IPS-15b (cell line): ENCODE data around the gene HS3ST5.

Experiments
- H3K27me3 ChIP-seq: one replicate; pipeline ENCODE4 v1.6.1; 2013; ENCODE audit warnings: low read length; ENCODE audit not compliant: control insufficient read depth, insufficient read depth
- H3K36me3 ChIP-seq: one replicate; pipeline ENCODE4 v1.6.1; 2013; ENCODE audit warnings: low read length; ENCODE audit not compliant: control insufficient read depth, insufficient read depth
- H3K4me1 ChIP-seq: one replicate; pipeline ENCODE4 v1.6.1; 2013; ENCODE audit warnings: mild to moderate bottlenecking, low read length; ENCODE audit not compliant: control insufficient read depth, insufficient read depth
- H3K4me3 ChIP-seq: one replicate; pipeline ENCODE4 v1.5.1; 2013; ENCODE audit warnings: low read depth, low read length
- H3K9ac ChIP-seq: one replicate; pipeline ENCODE4 v1.6.1; 2013; ENCODE audit warnings: low read depth, mild to moderate bottlenecking, low read length
- H3K9me3 ChIP-seq: one replicate; pipeline ENCODE4 v1.6.1; 2013; ENCODE audit warnings: mild to moderate bottlenecking, low read length; ENCODE audit not compliant: control insufficient read depth, insufficient read depth

Gene HS3ST5

GRCh38 chr6:114216789-114217467 lies 125.9 kb downstream of the HS3ST5 start:
- no peaks in the 10 kb centered on the region for H3K9me3 ChIP-seq
- H3K27me3 ChIP-seq = no peaks in the 10 kb centered on the region
- no peak overlapping the region for H3K4me3 ChIP-seq
- no peak overlapping the region for H3K9ac ChIP-seq
- no peaks in the 10 kb centered on the region for H3K36me3 ChIP-seq
- H3K4me1 ChIP-seq = no peaks in the 10 kb centered on the region

- peaks cover 4% of the 10 kb centered on the region for H3K36me3 ChIP-seq
Observed at GRCh38 chr6:114210467-114210866, 132.4 kb downstream of the HS3ST5 start.

DNA sequence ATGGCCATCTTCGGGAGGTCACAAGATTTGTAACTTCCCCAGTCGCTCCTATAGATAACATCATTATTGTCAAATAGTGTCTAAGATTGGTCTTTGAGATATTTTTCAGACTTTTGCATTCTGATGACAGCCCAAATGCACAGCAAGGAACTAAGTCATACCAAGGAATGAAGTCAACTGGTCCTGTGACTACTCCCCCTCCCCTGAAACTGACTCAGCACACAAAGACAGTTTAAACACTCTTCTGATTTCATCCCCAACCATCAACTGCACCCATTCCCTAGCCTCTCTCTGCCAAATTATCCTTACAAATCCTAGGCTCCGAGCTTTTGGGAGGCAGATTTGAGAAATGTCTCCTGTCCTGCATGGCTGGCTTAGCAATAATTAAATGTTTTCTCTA lies 139.4 kb downstream of the HS3ST5 start:
- Histone ChIP-seq H3K4me3 (no peak overlapping the region), H3K9me3 (peaks cover 3% of the 10 kb centered on the region), H3K9ac (no peak overlapping the region), H3K27me3 (no peaks in the 10 kb centered on the region), H3K36me3 (peaks cover 6% of the 10 kb centered on the region), H3K4me1 (peaks cover 19% of the 10 kb centered on the region)

More at GRCh38 chr6:114210467-114210866, 132.4 kb downstream of the HS3ST5 start:
- Histone ChIP-seq H3K4me1 (no peaks in the 10 kb centered on the region), H3K9ac (no peak overlapping the region), H3K9me3 (peaks cover 3% of the 10 kb centered on the region), H3K4me3 (no peak overlapping the region), H3K27me3 (no peaks in the 10 kb centered on the region)

DNA sequence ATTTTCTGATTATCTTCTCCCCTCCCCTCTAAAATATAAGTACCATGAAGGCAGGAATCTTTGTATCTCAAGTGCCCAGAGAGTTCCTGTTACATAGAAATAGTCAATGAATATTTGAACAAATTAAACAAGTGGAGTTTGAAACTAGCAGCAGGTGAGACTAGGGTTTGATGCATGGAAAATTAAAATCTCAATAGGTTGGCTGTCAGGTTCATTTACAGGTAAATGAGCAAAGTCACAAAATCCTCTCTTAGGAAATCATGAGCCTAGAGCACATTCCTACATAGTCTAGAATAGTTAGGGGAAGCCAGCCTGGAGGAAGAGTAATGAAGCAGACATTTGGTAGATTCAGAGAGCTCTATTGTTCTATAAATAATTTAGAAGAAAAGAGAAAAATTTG lies 140.4 kb downstream of the HS3ST5 start:
- Histone ChIP-seq H3K9ac (no peak overlapping the region), H3K4me1 (peaks cover 19% of the 10 kb centered on the region)

DNA sequence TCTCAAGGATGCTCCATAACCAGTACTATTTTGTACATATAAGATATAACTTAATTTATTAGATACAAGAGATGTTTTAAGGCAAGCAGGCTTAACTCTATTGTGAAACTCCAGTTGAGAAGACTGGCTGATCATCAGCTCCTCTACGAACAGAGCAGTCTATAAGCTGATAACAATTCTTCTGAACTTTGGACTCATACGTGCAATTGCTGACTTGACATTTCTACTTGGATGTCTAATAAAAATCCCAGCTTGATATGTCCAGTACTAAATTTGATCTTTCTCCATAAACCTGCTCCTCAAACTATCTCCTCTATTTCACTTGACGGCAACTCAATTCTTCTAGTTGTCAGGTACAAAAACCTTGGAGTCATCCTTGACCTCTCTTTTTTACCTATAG lies 141.9 kb downstream of the HS3ST5 start:
- no peak overlapping the region for H3K9ac ChIP-seq
- H3K4me3 ChIP-seq = no peak overlapping the region
- no peaks in the 10 kb centered on the region for H3K27me3 ChIP-seq
- peaks cover 3% of the 10 kb centered on the region for H3K9me3 ChIP-seq
- peaks cover 29% of the 10 kb centered on the region for H3K4me1 ChIP-seq
- peaks cover 6% of the 10 kb centered on the region for H3K36me3 ChIP-seq

More for the DNA sequence above, 140.4 kb downstream of the HS3ST5 start:
- Histone ChIP-seq H3K4me3 (no peak overlapping the region), H3K27me3 (no peaks in the 10 kb centered on the region), H3K9me3 (peaks cover 3% of the 10 kb centered on the region), H3K36me3 (peaks cover 6% of the 10 kb centered on the region)

GRCh38 chr6:114195631-114196403 lies 147.0 kb downstream of the HS3ST5 start:
- no peaks in the 10 kb centered on the region for H3K36me3 ChIP-seq
- peaks cover 29% of the 10 kb centered on the region for H3K4me1 ChIP-seq
- no peaks in the 10 kb centered on the region for H3K27me3 ChIP-seq
- no peak overlapping the region for H3K9ac ChIP-seq
- no peak overlapping the region for H3K4me3 ChIP-seq
- H3K9me3 ChIP-seq = no peaks in the 10 kb centered on the region

- H3K27me3 ChIP-seq = no peaks in the 10 kb centered on the region
- no peak overlapping the region for H3K4me3 ChIP-seq
- no peaks in the 10 kb centered on the region for H3K9me3 ChIP-seq
- H3K36me3 ChIP-seq = no peaks in the 10 kb centered on the region
- H3K4me1 ChIP-seq = peaks cover 26% of the 10 kb centered on the region
- H3K9ac ChIP-seq = no peak overlapping the region
Observed at GRCh38 chr6:114195027-114195365, 147.8 kb downstream of the HS3ST5 start.

- H3K27me3 ChIP-seq = no peaks in the 10 kb centered on the region
- H3K9ac ChIP-seq = no peak overlapping the region
- H3K4me1 ChIP-seq = peaks cover 25% of the 10 kb centered on the region
- no peaks in the 10 kb centered on the region for H3K9me3 ChIP-seq
- H3K36me3 ChIP-seq = no peaks in the 10 kb centered on the region
- no peak overlapping the region for H3K4me3 ChIP-seq
Observed at GRCh38 chr6:114194362-114195026, 148.3 kb downstream of the HS3ST5 start.

- H3K27me3 ChIP-seq = no peaks in the 10 kb centered on the region
- H3K4me1 ChIP-seq = no peaks in the 10 kb centered on the region
- H3K36me3 ChIP-seq = no peaks in the 10 kb centered on the region
- no peak overlapping the region for H3K9ac ChIP-seq
- no peaks in the 10 kb centered on the region for H3K9me3 ChIP-seq
- H3K4me3 ChIP-seq = no peak overlapping the region
Observed at GRCh38 chr6:114187563-114187962, 155.3 kb downstream of the HS3ST5 start.

DNA sequence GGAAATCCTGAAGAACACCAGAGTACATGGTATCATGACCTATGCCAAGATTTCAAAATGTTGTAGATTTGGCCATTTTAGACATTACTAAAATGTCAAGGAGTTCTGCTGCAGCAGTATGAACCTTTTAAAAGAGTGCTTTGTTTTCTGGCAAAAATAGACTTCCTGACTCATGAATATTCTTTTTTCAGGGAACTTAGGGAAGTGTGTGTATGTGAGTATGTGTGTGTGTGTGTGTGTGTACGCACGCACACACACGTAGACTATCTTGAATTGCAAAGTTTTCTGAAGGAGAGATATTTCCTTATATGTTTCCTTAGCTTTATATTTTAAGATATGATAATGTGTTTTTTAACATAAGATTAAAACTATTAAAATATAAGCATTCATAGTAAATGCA lies 161.2 kb downstream of the HS3ST5 start:
- Histone ChIP-seq H3K4me1 (peaks cover 4% of the 10 kb centered on the region), H3K9me3 (no peaks in the 10 kb centered on the region), H3K27me3 (no peaks in the 10 kb centered on the region), H3K36me3 (no peaks in the 10 kb centered on the region), H3K4me3 (no peak overlapping the region), H3K9ac (no peak overlapping the region)

- H3K9ac ChIP-seq = no peak overlapping the region
- peaks cover 11% of the 10 kb centered on the region for H3K4me1 ChIP-seq
- no peaks in the 10 kb centered on the region for H3K27me3 ChIP-seq
- H3K36me3 ChIP-seq = no peaks in the 10 kb centered on the region
- H3K4me3 ChIP-seq = no peak overlapping the region
- H3K9me3 ChIP-seq = no peaks in the 10 kb centered on the region
Observed at GRCh38 chr6:114179411-114179810, 163.4 kb downstream of the HS3ST5 start.

GRCh38 chr6:114176726-114177125 lies 166.1 kb downstream of the HS3ST5 start:
- Histone ChIP-seq H3K4me3 (no peak overlapping the region), H3K27me3 (no peaks in the 10 kb centered on the region), H3K9me3 (no peaks in the 10 kb centered on the region), H3K4me1 (peaks cover 16% of the 10 kb centered on the region), H3K36me3 (no peaks in the 10 kb centered on the region), H3K9ac (no peak overlapping the region)
